Neutrophil (primary cell): ENCODE data around the gene CHMP4A.

Experiments
- H3K27ac ChIP-seq: fragments of 200-600 bp; sonication (generic); 2 replicates; pipeline ENCODE4 v1.5.1; 2016; ENCODE audit warnings: mild to moderate bottlenecking, moderate library complexity
- H3K27me3 ChIP-seq: fragments of 200-600 bp; sonication (generic); 2 replicates; pipeline ENCODE4 v1.6.0; 2016; ENCODE audit warnings: mild to moderate bottlenecking
- H3K36me3 ChIP-seq: fragments of 200-600 bp; sonication (generic); 2 replicates; pipeline ENCODE4 v1.5.1; 2017
- H3K4me1 ChIP-seq, 2 experiments: fragments of 200-600 bp in 1 of 2; sonication (generic) in 1 of 2; 1 replicate in 1 of 2; 2 replicates in 1 of 2; pipeline versions ENCODE4 v1.5.1 to v1.6.1; 2013 to 2016; ENCODE audit warnings: low read depth in 1 of 2, low read length in 1 of 2, mild to moderate bottlenecking in 1 of 2, moderate library complexity in 1 of 2; ENCODE audit not compliant: control insufficient read depth in 1 of 2, insufficient read depth in 1 of 2
- H3K4me3 ChIP-seq, 2 experiments: fragments of 200-600 bp in 1 of 2; sonication (generic) in 1 of 2; 1 replicate in 1 of 2; 2 replicates in 1 of 2; pipeline ENCODE4 v1.5.1; 2013 to 2016; ENCODE audit warnings: low read depth in 1 of 2, low read length in 1 of 2, mild to moderate bottlenecking in 1 of 2, moderate library complexity in 1 of 2
- H3K9me3 ChIP-seq: fragments of 200-600 bp; sonication (generic); 2 replicates; pipeline ENCODE4 v1.5.1; 2016
- TF ChIP-seq, protein P1 (sequence below): fragments of 200-600 bp; sonication (generic); IDR thresholded peaks from 2 replicates; pipeline ENCODE4 v1.5.1; 2016; ENCODE audit warnings: antibody characterized with exemption

The CHMP4A gene

DNA sequence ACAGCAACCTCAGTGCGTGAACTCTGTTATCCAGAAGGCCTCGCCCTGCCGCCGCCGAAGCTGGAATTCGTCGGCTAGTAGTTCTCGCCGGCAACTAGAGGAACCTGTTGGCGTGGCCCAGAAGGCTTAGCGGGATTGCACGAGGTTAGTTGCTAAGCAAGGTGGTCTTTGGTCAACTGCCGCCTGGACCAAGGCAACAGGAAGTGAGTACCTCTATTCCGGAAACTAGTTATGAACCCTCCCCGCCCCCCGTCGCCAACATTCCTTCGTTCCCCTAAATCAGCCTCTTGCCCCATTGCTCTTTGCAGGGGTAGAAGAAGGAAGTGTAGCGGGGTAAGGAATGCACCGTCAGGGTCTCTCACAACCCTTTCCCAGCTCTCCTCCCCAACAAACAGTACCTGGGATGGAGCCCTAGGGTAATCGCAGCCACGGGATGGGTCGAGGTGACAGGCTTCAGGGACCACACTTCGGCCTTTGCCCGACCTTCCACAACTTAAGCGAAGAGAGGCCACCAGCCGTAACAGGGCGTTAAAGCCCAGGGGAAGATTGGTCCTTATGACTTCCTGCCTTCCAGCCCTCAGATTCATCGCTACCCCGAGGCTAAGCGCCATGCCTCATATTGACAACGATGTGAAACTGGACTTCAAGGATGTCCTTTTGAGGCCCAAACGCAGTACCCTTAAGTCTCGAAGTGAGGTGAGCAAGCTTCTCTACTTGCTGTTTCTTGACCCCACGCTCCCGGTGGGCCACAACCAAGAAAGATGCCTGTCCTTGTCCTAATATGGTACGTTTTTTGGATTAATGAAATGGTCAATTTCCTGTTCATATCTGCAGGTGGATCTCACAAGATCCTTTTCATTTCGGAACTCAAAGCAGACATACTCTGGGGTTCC is 19.6 kb upstream of the CHMP4A start, which contains the start of gene GMPR2:
TSS of gene GMPR2 (plus strand) at position 285 of the 893 bp plus-strand sequence. CDS start at position 610, 325 bp downstream.
- Histone ChIP-seq H3K9me3 (no peaks in the 10 kb centered on the region), H3K36me3 (peaks cover 43% of the 10 kb centered on the region), H3K4me1 (peaks cover 32 to 39% of the 10 kb centered on the region in 2 experiments), H3K27ac (peak within 1 kb of the TSS; percentile 98), H3K4me3 (peak within 1 kb of the TSS; percentile 74 to 91), H3K27me3 (no peaks in the 10 kb centered on the region)
- TF ChIP-seq, protein P1, sequence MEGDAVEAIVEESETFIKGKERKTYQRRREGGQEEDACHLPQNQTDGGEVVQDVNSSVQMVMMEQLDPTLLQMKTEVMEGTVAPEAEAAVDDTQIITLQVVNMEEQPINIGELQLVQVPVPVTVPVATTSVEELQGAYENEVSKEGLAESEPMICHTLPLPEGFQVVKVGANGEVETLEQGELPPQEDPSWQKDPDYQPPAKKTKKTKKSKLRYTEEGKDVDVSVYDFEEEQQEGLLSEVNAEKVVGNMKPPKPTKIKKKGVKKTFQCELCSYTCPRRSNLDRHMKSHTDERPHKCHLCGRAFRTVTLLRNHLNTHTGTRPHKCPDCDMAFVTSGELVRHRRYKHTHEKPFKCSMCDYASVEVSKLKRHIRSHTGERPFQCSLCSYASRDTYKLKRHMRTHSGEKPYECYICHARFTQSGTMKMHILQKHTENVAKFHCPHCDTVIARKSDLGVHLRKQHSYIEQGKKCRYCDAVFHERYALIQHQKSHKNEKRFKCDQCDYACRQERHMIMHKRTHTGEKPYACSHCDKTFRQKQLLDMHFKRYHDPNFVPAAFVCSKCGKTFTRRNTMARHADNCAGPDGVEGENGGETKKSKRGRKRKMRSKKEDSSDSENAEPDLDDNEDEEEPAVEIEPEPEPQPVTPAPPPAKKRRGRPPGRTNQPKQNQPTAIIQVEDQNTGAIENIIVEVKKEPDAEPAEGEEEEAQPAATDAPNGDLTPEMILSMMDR: no peak

DNA sequence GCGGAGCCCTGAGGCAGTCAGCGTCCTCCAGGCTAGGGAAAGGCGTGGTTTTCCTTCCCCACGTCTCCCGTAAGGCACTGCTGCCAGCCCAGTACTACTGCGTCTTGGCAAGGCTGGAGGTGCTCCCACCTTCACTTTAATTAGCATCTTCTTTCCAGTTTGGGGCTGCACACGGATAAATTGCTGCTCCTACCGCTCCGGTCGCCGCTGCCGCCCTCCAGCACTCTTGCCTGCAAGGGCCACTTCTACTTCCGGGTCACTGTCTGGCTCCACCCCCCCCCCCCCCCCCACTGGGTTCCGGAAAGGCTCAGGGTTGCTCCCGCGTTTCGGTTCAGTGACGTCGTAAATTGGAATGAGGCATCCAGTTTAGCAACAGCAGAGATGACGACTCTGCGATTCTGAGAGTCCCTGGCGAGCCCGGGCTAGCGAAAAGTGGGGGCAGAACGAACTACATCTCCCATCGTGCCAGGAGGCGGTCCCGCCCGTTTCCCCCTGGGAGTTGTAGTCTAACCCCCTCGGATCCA is 18.9 kb upstream of the CHMP4A start, which contains the start of gene NEDD8:
TSS of gene NEDD8 (minus strand) at position 247 of the 524 bp plus-strand sequence. CDS start at position 147, 100 bp downstream.
- peak within 1 kb of the TSS; percentile 98 for H3K27ac ChIP-seq
- H3K27me3 ChIP-seq: no peaks in the 10 kb centered on the region
- H3K36me3 ChIP-seq: peaks cover 38% of the 10 kb centered on the region
- peak within 1 kb of the TSS; percentile 74 to 91 for H3K4me3 ChIP-seq
- TF ChIP-seq, protein P1: no peak
- H3K4me1 ChIP-seq: peaks cover 31 to 39% of the 10 kb centered on the region in 2 experiments
- H3K9me3 ChIP-seq: no peaks in the 10 kb centered on the region

DNA sequence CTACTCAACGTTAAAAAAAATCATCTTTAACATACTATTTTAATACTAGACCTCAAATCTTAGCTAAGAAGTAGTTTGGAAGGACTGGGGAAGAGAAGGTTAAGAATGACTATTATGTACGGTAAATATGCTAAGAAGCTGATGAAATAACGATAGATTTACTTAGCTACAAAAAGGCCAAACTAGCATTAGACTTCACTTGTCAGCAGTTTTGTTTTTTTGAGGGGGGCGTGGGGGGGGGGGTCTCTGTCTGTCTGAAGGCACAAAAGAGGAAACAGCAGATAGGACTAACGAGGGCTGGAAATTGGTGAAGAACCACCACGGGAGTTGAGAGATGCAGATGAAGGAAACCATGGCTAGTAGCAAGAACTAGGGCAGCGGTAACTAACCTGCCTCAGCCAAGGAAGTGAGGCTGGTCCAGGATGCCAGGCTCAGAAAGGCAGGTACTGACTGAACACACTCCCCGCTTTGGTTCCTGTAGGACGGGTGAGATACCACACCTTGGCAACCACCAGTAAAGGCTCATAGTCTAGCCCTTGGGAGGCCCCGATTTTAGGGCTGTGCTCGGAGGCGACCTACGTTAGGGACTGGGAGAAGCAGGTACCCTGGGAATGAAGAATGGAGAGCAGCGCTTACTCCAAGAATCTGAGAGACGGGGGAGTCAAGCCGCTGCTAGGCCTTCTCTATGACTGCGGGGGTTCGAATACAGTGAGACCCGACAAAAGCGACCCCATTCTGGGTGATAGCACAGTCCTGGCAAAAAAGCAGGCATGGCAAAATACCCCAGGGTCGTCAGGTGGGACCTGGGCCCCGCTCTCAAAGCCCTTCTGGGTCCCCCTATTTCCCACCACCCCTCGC is 18.2 kb upstream of the CHMP4A start:
- Histone ChIP-seq H3K36me3 (peaks cover 32% of the 10 kb centered on the region), H3K4me3 (peak overlapping the region; percentile 74 to 91), H3K27me3 (no peaks in the 10 kb centered on the region), H3K27ac (peak overlapping the region; percentile 98), H3K4me1 (peaks cover 31 to 35% of the 10 kb centered on the region in 2 experiments), H3K9me3 (no peaks in the 10 kb centered on the region)
- TF ChIP-seq, protein P1: no peak

DNA sequence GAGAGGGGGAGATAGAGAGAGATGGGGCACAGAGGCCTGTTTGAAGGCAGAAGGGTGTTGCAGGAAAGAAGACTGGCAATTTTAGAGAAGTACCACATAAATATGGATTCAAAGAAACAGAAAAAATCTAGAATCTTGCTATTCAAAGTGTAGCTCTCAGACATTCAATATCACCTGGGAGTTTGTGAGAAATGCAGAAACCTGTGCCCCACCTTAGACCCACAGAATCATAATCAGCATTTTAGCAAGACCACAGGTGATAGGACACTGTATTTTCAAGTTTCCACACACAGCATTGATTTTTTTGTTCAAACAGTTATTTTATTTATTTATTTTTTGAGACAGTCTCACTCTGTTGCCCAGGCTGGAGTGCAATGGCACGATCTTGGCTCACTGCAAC is 15.6 kb upstream of the CHMP4A start:
- H3K4me1 ChIP-seq: peaks cover 26% of the 10 kb centered on the region in 2 experiments
- H3K36me3 ChIP-seq: peaks cover 10% of the 10 kb centered on the region
- no peaks in the 10 kb centered on the region for H3K27me3 ChIP-seq
- H3K4me3 ChIP-seq: no peak overlapping the region
- no peak overlapping the region for H3K27ac ChIP-seq
- H3K9me3 ChIP-seq: no peaks in the 10 kb centered on the region
- TF ChIP-seq, protein P1: no peak

DNA sequence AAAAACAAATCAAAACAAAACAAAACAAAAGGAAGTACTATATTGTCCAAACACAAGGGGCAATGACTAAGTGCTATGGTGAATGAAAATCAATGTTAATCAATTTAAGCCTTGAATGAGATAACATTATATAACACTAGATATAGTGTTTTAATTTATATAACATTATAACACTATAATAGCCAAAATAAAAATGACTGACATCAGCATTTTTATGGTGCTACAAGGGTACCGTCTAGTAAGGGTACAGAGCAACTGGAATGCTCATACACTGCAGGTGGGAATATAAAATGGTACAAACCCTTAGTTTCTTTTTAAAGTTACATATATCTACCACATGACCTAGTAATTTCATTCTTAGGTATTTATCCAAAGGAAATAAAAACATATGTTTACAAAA is 13.2 kb upstream of the CHMP4A start:
- TF ChIP-seq, protein P1: no peak
- Histone ChIP-seq H3K4me3 (no peak overlapping the region), H3K27ac (no peak overlapping the region), H3K27me3 (no peaks in the 10 kb centered on the region), H3K36me3 (peaks cover 10% of the 10 kb centered on the region), H3K4me1 (peaks cover 7% of the 10 kb centered on the region in 2 experiments), H3K9me3 (no peaks in the 10 kb centered on the region)
